ENCODE data around the gene PCP4L1.

- TF ChIP-seq POLR2A (IDR thresholded peaks at IDR 0.05) (no peak), CTCF (IDR thresholded peaks at IDR 0.05) (no peak)
Observed at GRCh38 chr1:161216945-161217712, 41.4 kb upstream of the PCP4L1 start.

Data from ovary (tissue), 3 donors.